Astrocyte of the spinal cord (primary cell): ENCODE results near the gene RHBDL1.
"Not testable (repeated sequence)": the region's sequence is repeated elsewhere in the genome, so short reads cannot be mapped to it uniquely, and the experiment has no call there.

Experiments used
- DNase-seq: peaks from one replicate; pipeline ENCODE4 v3.0.0; 2011; ENCODE audit warnings: low read depth, low spot score
- H3K4me3 ChIP-seq: 2 replicates; pipeline ENCODE4 v1.5.1; 2011; ENCODE audit warnings: low read depth, mild to moderate bottlenecking, low read length, moderate library complexity
- CTCF ChIP-seq: IDR thresholded peaks from 2 replicates; pipeline ENCODE4 v1.5.1; 2012; ENCODE audit warnings: low read depth, mild to moderate bottlenecking, low read length, inconsistent platforms
- in situ Hi-C: cut with HindIII; loops from 2 replicates; pipeline ENCODE4 v1.10.0; 2017; ENCODE audit warnings: low sequenced_read_pairs

The RHBDL1 gene

DNA sequence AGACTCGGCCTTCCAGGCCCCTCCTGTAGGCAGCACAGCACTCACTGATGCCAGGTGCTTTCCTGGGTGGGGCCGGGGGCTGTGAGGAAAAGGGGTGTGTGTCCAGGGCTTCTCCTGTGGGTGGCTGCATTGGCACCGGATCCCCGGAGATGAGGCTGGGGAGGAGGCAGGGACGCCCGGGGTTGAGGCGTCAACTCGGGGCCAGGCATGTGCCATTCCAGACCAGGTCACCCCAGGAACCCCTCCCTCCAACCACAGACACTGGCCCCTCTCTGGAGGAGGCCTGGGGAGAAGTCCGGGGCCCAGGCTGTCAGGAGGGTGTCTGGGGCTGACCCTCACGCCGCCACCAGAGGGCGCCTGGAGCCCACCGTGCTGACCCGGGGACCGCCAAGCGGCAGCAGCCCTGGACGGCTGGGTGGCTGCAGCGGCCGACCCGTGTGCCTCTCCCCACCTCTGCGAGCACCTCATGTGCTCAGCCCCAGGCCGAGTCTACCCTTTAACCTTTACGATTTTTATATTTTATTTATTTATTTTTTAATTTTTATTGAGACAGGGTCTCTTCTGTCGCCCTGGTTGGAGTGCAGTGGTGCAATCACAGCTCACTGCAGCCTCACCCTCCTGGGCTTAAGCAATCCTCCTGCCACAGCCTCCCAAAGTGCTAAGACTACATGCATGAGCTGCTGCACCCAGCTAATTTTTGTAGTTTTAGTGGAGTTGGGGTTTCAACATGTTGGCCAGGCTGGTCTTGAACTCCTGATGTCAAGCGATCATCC, 36.3 kb downstream of the RHBDL1 start:
- in situ Hi-C loops = no loop called here
- no peak overlapping the region for H3K4me3 ChIP-seq
- TF ChIP-seq CTCF = peak; percentile 85
- peak; percentile 50 for DNase-seq

DNA sequence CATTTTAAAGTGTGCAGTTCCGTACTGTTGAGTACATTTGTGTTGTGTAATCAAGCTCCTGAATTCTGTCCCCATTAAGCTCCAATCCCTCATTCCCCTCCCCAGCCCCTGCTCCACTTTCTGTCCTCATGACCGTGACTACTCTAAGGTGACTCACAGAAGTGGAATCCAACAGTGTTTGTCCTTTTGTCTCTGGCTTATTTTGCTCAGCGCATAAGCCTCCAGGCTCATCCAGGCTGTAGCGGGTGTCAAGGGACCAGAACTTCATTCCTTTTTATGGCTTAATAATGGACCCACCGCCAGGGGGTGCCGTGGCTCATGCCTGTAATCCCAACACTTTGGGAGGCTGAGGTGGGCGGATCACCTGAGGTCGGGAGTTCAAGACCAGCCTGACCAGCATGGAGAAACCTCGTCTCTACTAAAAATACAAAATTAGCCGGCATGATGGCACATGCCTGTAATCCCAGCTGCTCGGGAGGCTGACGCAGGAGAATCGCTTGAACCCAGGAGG, 37.3 kb downstream of the RHBDL1 start:
- H3K4me3 ChIP-seq, in situ Hi-C loops: not testable (repeated sequence)
- DNase-seq = peak; percentile 87
- TF ChIP-seq CTCF = peak; percentile 40

DNA sequence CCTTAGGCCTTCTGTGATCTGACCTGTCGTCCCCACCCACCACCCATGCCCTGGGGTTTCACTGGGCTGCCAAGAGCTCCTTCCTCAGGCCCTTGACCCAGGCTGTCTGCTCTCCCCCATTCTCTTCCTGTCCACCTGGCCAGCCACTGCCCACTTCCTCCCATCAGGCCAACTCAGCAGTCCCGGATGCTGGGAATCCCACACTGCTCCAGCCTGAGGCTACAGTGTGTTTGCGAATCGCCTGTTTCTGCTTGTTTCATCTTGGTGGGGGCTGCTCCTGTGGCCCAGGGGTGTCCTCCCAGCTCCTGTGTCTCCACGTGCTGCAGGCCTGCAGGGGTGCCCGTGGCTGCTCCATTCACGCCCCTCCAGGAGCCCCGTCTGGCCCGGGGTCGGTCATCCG, 38.6 kb downstream of the RHBDL1 start:
- no peak overlapping the region for H3K4me3 ChIP-seq
- no peak for TF ChIP-seq CTCF
- no peak for DNase-seq
- in situ Hi-C loops = no loop called here

DNA sequence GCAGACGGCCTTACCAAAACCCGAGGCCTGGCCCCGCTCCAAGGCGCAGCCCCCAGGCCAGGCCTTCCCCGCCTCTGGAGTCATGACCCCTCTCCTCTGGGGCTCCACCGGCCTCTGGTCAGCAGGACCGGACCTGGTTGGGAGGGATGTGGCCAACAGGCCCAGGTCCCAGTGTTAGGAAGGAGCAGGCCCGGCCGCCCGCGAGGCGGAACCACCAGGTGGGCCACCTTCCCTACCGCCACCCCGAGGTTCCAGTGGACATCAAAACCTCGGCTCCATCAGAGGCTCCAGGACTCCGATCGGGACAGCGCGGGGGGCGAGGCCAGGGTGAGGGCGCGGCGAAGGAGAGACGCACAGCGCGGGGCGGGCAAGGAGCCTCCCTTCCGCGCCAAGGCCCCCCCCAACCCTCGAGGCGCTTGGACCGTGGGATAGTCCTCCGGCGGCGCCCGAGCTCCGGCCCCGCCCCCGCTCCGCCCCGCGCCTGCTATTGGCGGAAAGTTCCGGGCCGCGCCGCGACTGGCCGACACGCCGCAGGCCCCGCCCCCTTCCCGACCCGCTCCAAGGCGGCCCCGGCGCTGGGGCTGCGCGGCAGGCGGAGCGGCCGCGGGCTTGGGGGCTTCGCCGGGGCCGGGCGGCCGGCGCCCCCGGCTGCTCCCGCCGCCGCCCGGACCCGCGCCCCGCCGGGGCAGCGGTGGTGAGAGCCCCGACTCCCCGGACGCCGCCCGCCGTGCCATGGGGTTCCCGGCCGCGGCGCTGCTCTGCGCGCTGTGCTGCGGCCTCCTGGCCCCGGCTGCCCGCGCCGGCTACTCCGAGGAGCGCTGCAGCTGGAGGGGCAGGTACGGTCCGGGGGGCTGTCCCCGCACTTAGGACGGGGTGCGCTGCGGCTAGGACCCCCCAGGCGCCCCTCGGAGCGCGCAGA, 39.3 kb downstream of the RHBDL1 start, which contains the start of gene METRN:
METRN (plus strand) TSS at position 561 of the 919 bp plus-strand sequence; CDS start at position 733, 172 bp downstream.
- H3K4me3 ChIP-seq = peak within 1 kb of the TSS; percentile 47
- DNase-seq = peak; percentile 86
- TF ChIP-seq CTCF = no peak
- in situ Hi-C loops = no loop called here

- in situ Hi-C loops = no loop called here
- H3K4me3 ChIP-seq = peak overlapping the region; percentile 47
- no peak for DNase-seq
- TF ChIP-seq CTCF = no peak
These were observed 40.2 kb downstream of the RHBDL1 start for GRCh38 chr16:715477-716199.

DNA sequence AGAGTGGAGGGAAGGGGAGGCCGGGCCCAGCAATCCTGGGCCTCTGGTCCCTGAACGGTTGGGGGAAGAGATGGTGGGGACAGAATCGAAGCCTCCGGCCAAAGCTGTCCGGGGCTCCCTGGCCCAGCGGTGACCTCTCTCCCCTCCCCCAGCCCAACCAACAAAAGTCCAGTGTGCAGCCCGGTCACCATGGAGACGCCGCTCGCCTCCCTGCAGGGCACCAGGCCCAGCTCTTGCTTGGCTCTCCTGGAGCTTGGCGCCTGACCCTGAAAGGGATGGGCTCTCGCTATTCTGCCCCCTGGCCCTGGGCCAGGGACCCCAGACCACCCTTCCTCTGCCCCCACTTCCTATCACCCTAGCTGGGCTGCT, 40.7 kb downstream of the RHBDL1 start:
- in situ Hi-C loops = no loop called here
- peak overlapping the region; percentile 47 for H3K4me3 ChIP-seq
- peak; percentile 77 for DNase-seq
- no peak for TF ChIP-seq CTCF
